T-cell (primary cell): Measurements from ENCODE around the gene ZNF600. TPM values are rescaled to one million over a fixed set of nuclear protein-coding genes. Genes with fewer than 3 reads are reported as not detected.
"Not testable (repeated sequence)": the region's sequence is repeated elsewhere in the genome, so short reads cannot be mapped to it uniquely, and the experiment has no call there.

Experiments
- ATAC-seq, 4 experiments: fragments of 200-7000 bp in 3 of 4; fragments of 150-1000 bp in 1 of 4; cut with Tn5 transposase; replicated peaks in 1 of 4; 1 replicate in 3 of 4; 2 replicates in 1 of 4; pipeline ENCODE4 v1.10.0; 2021; ENCODE audit warnings: moderate library complexity in 3 of 4, mild to moderate bottlenecking in 2 of 4, moderate number of reproducible peaks in 1 of 4
- CTCF ChIA-PET, 2 donors: fragments of 300-600 bp; sonication (Branson Sonifier 250); formaldehyde crosslinking; loops; one replicate each; lab custom pipeline; 2022; ENCODE audit warnings: antibody characterized with exemption in 2 of 2; lab: Charles Lee
- POLR2A ChIA-PET, 2 donors: fragments of 300-600 bp; sonication (Branson Sonifier 250); formaldehyde crosslinking; loops; one replicate each; lab custom pipeline; 2022; ENCODE audit warnings: antibody characterized with exemption in 2 of 2; lab: Charles Lee
- DNase-seq, 35 experiments: peaks; one replicate each; pipeline versions ENCODE4 v3.0.0 to v3.0.0-alpha.2; 2013 to 2023
- H3K27ac ChIP-seq: one replicate; pipeline ENCODE4 v1.5.1; 2013; ENCODE audit warnings: low read length
- H3K27me3 ChIP-seq, 2 experiments: replicated peaks in 1 of 2; 1 replicate in 1 of 2; 2 replicates in 1 of 2; pipeline versions ENCODE4 v1.6.1 to v1.7.0; 2013; ENCODE audit warnings: low read length in 1 of 2, mixed read lengths in 1 of 2; ENCODE audit not compliant: control insufficient read depth in 2 of 2, insufficient read depth in 2 of 2; ENCODE audit errors: extremely low read depth in 1 of 2
- H3K36me3 ChIP-seq, 2 donors: 1 replicate in 1 of 2; 2 replicates in 1 of 2; pipeline versions ENCODE4 v1.6.1 to v1.7.0; 2013; ENCODE audit warnings: low read length in 1 of 2; ENCODE audit not compliant: control insufficient read depth in 2 of 2, insufficient read depth in 1 of 2; ENCODE audit errors: extremely low read depth in 1 of 2
- H3K4me1 ChIP-seq, 2 experiments: 1 replicate in 1 of 2; 2 replicates in 1 of 2; pipeline versions ENCODE4 v1.6.1 to v1.7.0; 2013; ENCODE audit warnings: low read length in 2 of 2, mixed read lengths in 1 of 2; ENCODE audit not compliant: insufficient read depth in 2 of 2, control insufficient read depth in 1 of 2; ENCODE audit errors: extremely low read depth in 1 of 2
- H3K4me3 ChIP-seq, 2 donors: 1 replicate in 1 of 2; 2 replicates in 1 of 2; pipeline versions ENCODE4 v1.5.1 to v1.7.0; 2013; ENCODE audit warnings: mild to moderate bottlenecking in 2 of 2, low read length in 1 of 2, moderate library complexity in 1 of 2; ENCODE audit not compliant: control insufficient read depth in 1 of 2; ENCODE audit errors: extremely low read depth in 1 of 2
- H3K9me3 ChIP-seq: 2 replicates; pipeline ENCODE4 v1.7.0; 2013
- H3K27ac Mint-ChIP-seq, 2 donors: one replicate each; pipeline ENCODE4 v1.8.0; 2020 to 2021; ENCODE audit warnings: mild to moderate bottlenecking in 2 of 2, mixed read lengths in 2 of 2
- H3K27me3 Mint-ChIP-seq, 2 donors: one replicate each; pipeline ENCODE4 v1.8.0; 2021 to 2022; ENCODE audit warnings: mixed read lengths in 2 of 2
- H3K36me3 Mint-ChIP-seq: one replicate; pipeline ENCODE4 v1.8.0; 2021; ENCODE audit warnings: mixed read lengths
- H3K4me1 Mint-ChIP-seq, 3 donors: one replicate each; pipeline ENCODE4 v1.8.0; 2020 to 2022; ENCODE audit warnings: mixed read lengths in 3 of 3, mild to moderate bottlenecking in 1 of 3
- H3K4me3 Mint-ChIP-seq, 3 donors: one replicate each; pipeline ENCODE4 v1.8.0; 2020 to 2022; ENCODE audit warnings: mild to moderate bottlenecking in 3 of 3, mixed read lengths in 3 of 3, moderate library complexity in 3 of 3
- H3K9me3 Mint-ChIP-seq, 3 donors: one replicate each; pipeline ENCODE4 v1.8.0; 2020 to 2022; ENCODE audit warnings: mixed read lengths in 3 of 3
- WGBS: methylation state at CpG from one replicate; pipeline ENCODE4 v1.1.5; 2013; ENCODE audit warnings: missing lambda C conversion rate; ENCODE audit not compliant: insufficient coverage; 5-methylcytosine and 5-hydroxymethylcytosine counted together
- total RNA-seq, 35 experiments: library from RNA in 6 of 35; stranded (reverse) in 6 of 35; fragments of 120-200 nt in 1 of 35; gene quantifications; one replicate each; pipeline versions ENCODE4 v1.2.1 to v1.2.4 and lab custom pipeline; 2013 to 2026

The ZNF600 gene
- total RNA-seq, 5 donors from 2014 or later (not counting 1 experiment from before 2014, with no cell fraction given), result 11.4 to 52.4 (median 24.5) TPM

DNA sequence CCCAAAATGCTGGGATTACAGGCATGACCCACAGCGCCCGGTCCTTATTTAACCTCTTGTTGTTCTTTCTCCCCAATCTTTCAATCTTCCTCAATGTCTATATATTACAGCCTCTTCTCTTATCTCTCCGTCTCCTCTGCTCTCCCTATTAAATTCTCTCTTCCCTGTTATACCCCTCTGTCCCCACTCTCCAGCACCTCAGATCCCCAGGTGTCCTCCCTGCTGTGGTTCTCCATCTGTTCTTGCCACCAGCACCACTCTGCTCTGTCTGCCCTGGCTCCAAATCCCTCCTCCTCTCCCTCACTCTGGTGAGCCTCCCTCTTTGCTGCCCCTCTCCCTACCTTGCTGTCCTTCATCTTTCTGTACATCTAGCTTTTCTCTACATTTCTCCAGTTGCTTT is 1.1 kb downstream of the ZNF600 start:
- Histone ChIP-seq H3K9me3 (no peaks in the 10 kb centered on the region), H3K4me3 (no peak overlapping the region), H3K27ac (no peak overlapping the region), H3K36me3 (no peaks in the 10 kb centered on the region), H3K27me3 (no peaks in the 10 kb centered on the region), H3K4me1 (peaks cover 0 to 28% of the 10 kb centered on the region in 2 experiments)
- Mint-ChIP-seq H3K27ac (peak overlapping the region; percentile 66 to 95), H3K27me3 (no peaks in the 10 kb centered on the region), H3K4me3 (peak overlapping the region; percentile 84 to 88 (median 85)), H3K9me3 (peaks cover 3 to 18% (median 12%) of the 10 kb centered on the region in 3 donors), H3K36me3 (peaks cover 38% of the 10 kb centered on the region), H3K4me1 (peaks cover 29 to 42% (median 38%) of the 10 kb centered on the region in 3 donors)
- ATAC-seq (no peak), DNase-seq (no peak)
- WGBS, result 100% methylated on average over 3 of the region's 3 CpGs
- ChIA-PET POLR2A (no interaction called here), CTCF (no interaction called here)

DNA sequence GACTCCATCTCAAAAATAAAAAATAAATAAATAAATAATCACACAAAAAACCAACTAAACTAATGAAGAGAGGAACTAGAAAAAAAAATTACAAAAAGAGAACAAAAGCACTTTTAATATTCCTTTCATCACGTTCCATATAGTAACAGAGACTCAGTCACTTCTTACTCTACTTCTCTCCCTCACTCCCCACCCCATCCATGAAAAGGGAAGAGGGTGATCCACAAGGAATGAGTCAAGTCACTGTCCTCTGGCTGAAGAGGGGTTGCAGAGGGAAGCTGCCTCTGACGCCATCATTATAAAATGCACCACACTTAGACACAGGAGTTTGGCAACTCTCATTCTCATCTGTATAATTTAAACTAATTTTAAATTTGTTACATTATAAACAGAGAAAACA is 3.7 kb downstream of the ZNF600 start:
- Mint-ChIP-seq H3K4me1 (peaks cover 43 to 61% (median 57%) of the 10 kb centered on the region in 3 donors), H3K36me3 (peaks cover 65% of the 10 kb centered on the region), H3K9me3 (peaks cover 3 to 38% (median 13%) of the 10 kb centered on the region in 3 donors)
- ATAC-seq, H3K27me3 ChIP-seq, H3K27ac ChIP-seq, H3K4me3 Mint-ChIP-seq, H3K4me3 ChIP-seq, CTCF ChIA-PET, H3K36me3 ChIP-seq, H3K27me3 Mint-ChIP-seq, H3K27ac Mint-ChIP-seq, DNase-seq, POLR2A ChIA-PET, H3K9me3 ChIP-seq: not testable (repeated sequence)
- peaks cover 0 to 39% of the 10 kb centered on the region in 2 experiments for H3K4me1 ChIP-seq
- WGBS, result no CpG with 5 or more reads among the region's 2 CpGs

DNA sequence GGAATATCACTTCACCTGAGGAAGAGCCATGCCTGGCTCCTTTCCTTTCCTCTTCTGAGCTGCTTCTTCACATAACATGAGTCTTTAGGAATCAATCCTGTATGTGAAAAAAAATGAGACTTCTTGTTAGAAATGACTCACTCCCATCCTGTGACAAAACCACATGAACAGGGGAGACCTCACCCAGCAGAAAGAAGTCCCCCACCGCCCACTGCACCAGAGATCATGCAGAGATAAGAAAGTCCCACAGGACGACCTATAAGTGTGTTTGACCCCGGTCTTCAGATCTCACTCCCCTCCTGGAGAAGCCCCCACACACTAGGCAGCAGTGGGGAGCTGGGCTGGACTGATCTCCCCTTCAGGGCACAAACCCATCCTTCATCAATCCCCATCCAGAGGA is 7.8 kb downstream of the ZNF600 start:
- peak in 2 of 4 experiments; percentile 57 to 69 for ATAC-seq
- POLR2A ChIA-PET, result no interaction called here
- peaks cover 77% of the 10 kb centered on the region for H3K36me3 Mint-ChIP-seq

DNA sequence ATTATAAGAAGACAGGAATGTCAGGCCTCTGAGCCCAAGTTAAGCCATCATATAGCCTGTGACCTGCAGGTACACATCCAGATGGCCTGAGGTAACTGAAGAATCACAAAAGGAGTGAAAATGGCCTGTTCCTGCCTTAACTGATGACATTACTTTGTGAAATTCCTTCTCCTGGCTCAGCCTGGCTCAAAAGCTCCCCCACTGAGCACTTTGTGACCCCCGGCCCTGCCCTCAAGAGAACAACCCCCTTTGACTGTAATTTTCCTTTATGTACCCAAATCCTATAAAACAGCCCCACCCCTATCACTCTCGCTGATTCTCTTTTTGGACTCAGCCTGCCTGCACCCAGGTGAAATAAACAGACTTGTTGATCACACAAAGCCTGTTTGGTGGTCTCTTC is 30.1 kb downstream of the ZNF600 start:
- WGBS, result 100% methylated on average over 1 of the region's 2 CpGs
- H3K4me1 ChIP-seq, DNase-seq, H3K4me3 ChIP-seq, CTCF ChIA-PET, H3K27ac Mint-ChIP-seq, H3K36me3 ChIP-seq, POLR2A ChIA-PET, ATAC-seq, H3K27me3 ChIP-seq, H3K4me1 Mint-ChIP-seq, H3K9me3 ChIP-seq, H3K4me3 Mint-ChIP-seq, H3K27ac ChIP-seq, H3K27me3 Mint-ChIP-seq: not testable (repeated sequence)
- Mint-ChIP-seq H3K36me3 (peaks cover 14% of the 10 kb centered on the region), H3K9me3 (peaks cover 8 to 20% (median 12%) of the 10 kb centered on the region in 3 donors)

More for the DNA sequence above, 7.8 kb downstream of the ZNF600 start:
- H3K9me3 Mint-ChIP-seq, result peaks cover 3 to 30% (median 19%) of the 10 kb centered on the region in 3 donors
- Histone ChIP-seq H3K4me3 (no peak overlapping the region), H3K27me3 (no peaks in the 10 kb centered on the region), H3K27ac (peak overlapping the region; percentile 7), H3K36me3 (peaks cover 0 to 21% of the 10 kb centered on the region in 2 donors), H3K4me1 (peaks cover 0 to 23% of the 10 kb centered on the region in 2 experiments), H3K9me3 (no peaks in the 10 kb centered on the region)
- peak overlapping the region in 2 of 3 donors; percentile 9 to 45 for H3K4me3 Mint-ChIP-seq
- 0% methylated on average over 2 of the region's 3 CpGs for WGBS
- H3K4me1 Mint-ChIP-seq, result peaks cover 16 to 34% (median 27%) of the 10 kb centered on the region in 3 donors
- peak in 28 of 35 experiments; percentile 1 to 50 (median 16) for DNase-seq
- H3K27me3 Mint-ChIP-seq, result no peaks in the 10 kb centered on the region
- peak overlapping the region; percentile 70 to 71 for H3K27ac Mint-ChIP-seq
- CTCF ChIA-PET, result no interaction called here

DNA sequence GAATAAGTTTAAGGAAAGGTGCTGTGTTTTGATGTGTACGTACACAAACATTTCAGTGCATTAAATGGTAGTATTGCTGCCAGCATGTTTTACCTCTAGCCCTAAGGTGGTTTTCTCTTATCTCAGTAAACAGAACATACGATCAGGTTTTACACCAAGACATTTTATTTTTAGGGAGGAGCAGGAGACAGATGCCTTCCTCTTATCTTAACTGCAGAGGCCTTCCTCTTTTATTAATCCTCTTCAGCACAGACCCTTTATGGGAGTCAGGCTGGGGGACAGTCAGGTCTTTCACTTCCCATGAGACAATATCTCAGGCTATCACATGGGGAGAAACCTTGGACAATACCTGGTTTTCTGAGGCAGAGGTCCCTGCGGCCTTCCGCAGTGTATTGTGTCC is 36.8 kb downstream of the ZNF600 start:
- Histone ChIP-seq H3K9me3 (no peaks in the 10 kb centered on the region), H3K4me1 (peaks cover 3 to 5% of the 10 kb centered on the region in 2 experiments), H3K27ac (no peak overlapping the region), H3K4me3 (no peak overlapping the region), H3K27me3 (no peaks in the 10 kb centered on the region), H3K36me3 (no peaks in the 10 kb centered on the region)
- Mint-ChIP-seq H3K27ac (no peak overlapping the region), H3K36me3 (no peaks in the 10 kb centered on the region), H3K9me3 (peaks cover 0 to 2% (median 0%) of the 10 kb centered on the region in 3 donors), H3K27me3 (no peaks in the 10 kb centered on the region), H3K4me3 (no peak overlapping the region), H3K4me1 (peaks cover 0 to 10% (median 8%) of the 10 kb centered on the region in 3 donors)
- DNase-seq (no peak), ATAC-seq (no peak)
- no CpG with 5 or more reads among the region's 4 CpGs for WGBS
- ChIA-PET CTCF (no interaction called here), POLR2A (no interaction called here)

DNA sequence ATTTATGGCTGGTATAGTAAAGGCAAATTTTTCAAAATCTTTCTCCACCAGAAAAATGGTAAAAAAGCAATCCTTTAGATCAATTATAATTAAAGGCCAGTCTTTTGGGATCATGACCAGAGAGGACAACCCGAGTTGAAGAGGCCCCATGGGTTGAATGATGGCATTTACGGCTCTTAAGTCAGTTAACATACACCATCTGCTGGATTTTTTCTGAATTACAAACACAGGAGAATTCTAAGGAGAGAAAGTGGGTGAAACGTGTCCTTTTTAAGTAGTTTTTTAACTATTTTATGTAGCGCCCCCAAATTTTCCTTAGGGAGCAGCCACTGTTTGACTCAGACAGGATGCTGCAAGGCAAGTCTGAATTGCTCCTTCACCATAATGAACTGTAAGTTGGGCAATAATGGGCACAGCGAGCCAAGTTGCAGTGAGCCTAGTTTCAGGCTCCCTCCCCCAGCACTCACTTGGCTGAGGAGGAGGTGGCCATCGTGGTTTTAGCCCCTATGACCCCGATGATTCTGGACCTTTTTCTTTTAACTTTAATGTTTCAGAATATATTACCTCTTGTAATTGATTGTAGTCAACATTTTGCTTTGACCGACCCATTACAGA is 38.1 kb downstream of the ZNF600 start:
- 83% methylated on average over 1 of the region's 8 CpGs for WGBS
- no peaks in the 10 kb centered on the region for H3K36me3 ChIP-seq
- ChIA-PET POLR2A (no interaction called here), CTCF (interaction anchor here in 1 of 2 donors (1.2 kb wide), 1 partner anchor 403 kb away, joined by 3 read pairs; no protein-coding TSS in a partner anchor)
- DNase-seq (peak in 4 of 35 experiments; percentile 5 to 72 (median 9)), ATAC-seq (peak in 1 of 4 experiments; percentile 56)
- peaks cover 0 to 10% (median 8%) of the 10 kb centered on the region in 3 donors for H3K4me1 Mint-ChIP-seq
- no peak overlapping the region for H3K4me3 Mint-ChIP-seq
- no peak overlapping the region for H3K27ac Mint-ChIP-seq
- H3K4me3 ChIP-seq, result no peak overlapping the region
- H3K27me3 Mint-ChIP-seq, result no peaks in the 10 kb centered on the region
- H3K9me3 ChIP-seq, result no peaks in the 10 kb centered on the region
- no peak overlapping the region for H3K27ac ChIP-seq
- peaks cover 3 to 5% of the 10 kb centered on the region in 2 experiments for H3K4me1 ChIP-seq
- peaks cover 0 to 2% (median 0%) of the 10 kb centered on the region in 3 donors for H3K9me3 Mint-ChIP-seq
- no peaks in the 10 kb centered on the region for H3K27me3 ChIP-seq
- no peaks in the 10 kb centered on the region for H3K36me3 Mint-ChIP-seq
